Bronchial epithelial cell (primary cell): ENCODE measurements around the gene BATF3. TPM values are rescaled to one million over a fixed set of nuclear protein-coding genes. Genes with fewer than 3 reads are reported as not detected.
A peak's percentile ranks its signal among the peaks of the same experiment; 100 is the strongest.
"Not testable (repeated sequence)": the region's sequence is repeated elsewhere in the genome, so short reads cannot be mapped to it uniquely, and the experiment has no call there.

Source experiments
- DNase-seq: peaks from one replicate; pipeline ENCODE4 v3.0.0-alpha.2; 2010; ENCODE audit warnings: low read depth
- FAIRE-seq: peaks from 2 replicates; lab custom pipeline; 2011; peaks lifted over from hg19 to GRCh38; lab: Jason Lieb, UNC
- H3K27me3 ChIP-seq: 2 replicates; pipeline ENCODE4 v1.5.1; 2011; ENCODE audit warnings: low read length; ENCODE audit not compliant: control insufficient read depth, insufficient read depth
- H3K36me3 ChIP-seq: 2 replicates; pipeline ENCODE4 v1.5.1; 2011; ENCODE audit warnings: low read length; ENCODE audit not compliant: control insufficient read depth, insufficient read depth
- H3K4me3 ChIP-seq: 2 replicates; pipeline ENCODE4 v1.5.1; 2011; ENCODE audit warnings: mild to moderate bottlenecking, low read depth, low read length, control low read depth
- total RNA-seq: library from RNA; depleted of rRNA; stranded (reverse); fragments of >200 nt; gene quantifications from 2 replicates; pipeline ENCODE4 v1.2.1, GENCODE V29; 2014
- TF ChIP-seq, protein P1 (sequence below): IDR thresholded peaks from 2 replicates; pipeline ENCODE4 v1.5.1; 2011; ENCODE audit warnings: mild to moderate bottlenecking, moderate library complexity, low read length, control low read depth, inconsistent platforms; ENCODE audit not compliant: insufficient read depth, severe bottlenecking

Gene BATF3
- total RNA-seq, 1 donor from 2014 or later: 0.26 TPM

DNA sequence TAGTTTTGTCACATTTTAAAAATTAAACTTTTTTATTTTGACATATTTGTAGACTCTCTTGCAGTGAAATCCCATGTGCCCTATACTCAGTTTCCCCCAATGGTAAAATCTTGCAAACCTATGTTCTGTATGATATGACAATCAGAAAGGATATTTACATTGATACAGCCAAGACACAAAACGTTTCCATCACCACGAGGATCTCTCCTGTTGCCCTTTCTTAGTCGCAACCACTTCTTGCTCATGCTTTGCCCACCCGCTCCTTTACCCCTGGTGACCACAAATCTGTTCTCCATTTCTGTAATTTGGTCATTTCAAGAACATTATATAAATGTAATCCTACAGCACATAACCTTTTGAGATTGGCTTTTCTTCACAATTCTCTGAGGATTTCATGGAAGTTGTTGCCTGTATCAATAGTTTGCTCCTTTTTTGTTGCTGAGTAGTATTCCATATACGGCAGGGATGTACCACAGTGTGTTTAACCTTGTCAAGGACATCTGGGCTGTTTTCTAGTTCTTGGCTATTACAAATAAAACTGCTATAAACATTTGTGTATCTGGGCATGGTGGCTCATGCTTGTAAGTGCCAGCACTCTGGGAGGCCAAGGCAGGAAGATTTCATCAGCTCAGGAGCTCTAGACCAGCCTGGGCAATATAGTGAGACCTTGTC is 14.0 kb upstream of the BATF3 start:
- H3K4me3 ChIP-seq: no peak overlapping the region
- H3K36me3 ChIP-seq: no peaks in the 10 kb centered on the region
- DNase-seq (no peak), FAIRE-seq (no peak)
- TF ChIP-seq, protein P1, sequence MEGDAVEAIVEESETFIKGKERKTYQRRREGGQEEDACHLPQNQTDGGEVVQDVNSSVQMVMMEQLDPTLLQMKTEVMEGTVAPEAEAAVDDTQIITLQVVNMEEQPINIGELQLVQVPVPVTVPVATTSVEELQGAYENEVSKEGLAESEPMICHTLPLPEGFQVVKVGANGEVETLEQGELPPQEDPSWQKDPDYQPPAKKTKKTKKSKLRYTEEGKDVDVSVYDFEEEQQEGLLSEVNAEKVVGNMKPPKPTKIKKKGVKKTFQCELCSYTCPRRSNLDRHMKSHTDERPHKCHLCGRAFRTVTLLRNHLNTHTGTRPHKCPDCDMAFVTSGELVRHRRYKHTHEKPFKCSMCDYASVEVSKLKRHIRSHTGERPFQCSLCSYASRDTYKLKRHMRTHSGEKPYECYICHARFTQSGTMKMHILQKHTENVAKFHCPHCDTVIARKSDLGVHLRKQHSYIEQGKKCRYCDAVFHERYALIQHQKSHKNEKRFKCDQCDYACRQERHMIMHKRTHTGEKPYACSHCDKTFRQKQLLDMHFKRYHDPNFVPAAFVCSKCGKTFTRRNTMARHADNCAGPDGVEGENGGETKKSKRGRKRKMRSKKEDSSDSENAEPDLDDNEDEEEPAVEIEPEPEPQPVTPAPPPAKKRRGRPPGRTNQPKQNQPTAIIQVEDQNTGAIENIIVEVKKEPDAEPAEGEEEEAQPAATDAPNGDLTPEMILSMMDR: no peak
- no peaks in the 10 kb centered on the region for H3K27me3 ChIP-seq

DNA sequence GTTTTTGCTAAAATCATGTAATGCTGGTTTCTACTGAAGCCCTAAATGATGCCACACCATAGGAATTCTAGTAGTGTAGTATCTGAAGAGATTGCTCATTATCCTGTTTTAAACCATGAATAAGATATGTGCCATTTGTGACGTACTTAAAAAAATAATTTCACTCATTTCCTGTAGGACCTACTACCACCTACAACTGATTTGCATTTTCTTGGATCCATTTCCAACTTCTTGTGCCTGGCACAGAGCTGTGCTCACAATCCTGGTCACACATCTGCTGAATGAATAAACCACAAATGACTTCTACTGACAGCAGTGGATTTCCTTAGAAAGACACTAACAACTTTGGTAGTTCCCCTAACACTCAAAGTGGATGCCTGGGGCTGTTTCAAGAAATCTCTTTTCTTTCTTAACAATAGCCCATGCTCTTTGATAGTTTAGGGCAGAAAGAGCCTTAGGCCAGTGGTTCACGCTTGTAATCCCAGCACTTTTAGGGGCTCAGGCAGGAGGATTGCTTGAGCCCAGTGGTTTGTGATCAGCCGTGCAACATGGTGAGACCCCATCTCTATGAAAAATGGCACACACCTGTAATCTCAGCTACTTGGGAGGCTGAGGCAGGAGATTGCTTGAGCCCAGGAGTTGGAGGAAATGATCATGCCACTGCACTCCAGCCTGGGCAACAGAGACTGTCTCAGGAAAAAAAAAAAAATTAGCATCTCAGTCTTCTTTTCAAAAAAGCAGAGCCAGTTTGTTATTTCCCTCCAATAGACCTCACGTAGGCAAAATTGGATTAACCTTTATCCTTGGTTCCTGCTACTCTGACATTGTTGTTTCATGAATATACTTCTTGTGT is 13.0 kb upstream of the BATF3 start:
- Histone ChIP-seq H3K36me3 (no peaks in the 10 kb centered on the region), H3K4me3 (no peak overlapping the region), H3K27me3 (no peaks in the 10 kb centered on the region)
- DNase-seq (peak; percentile 48), FAIRE-seq (no peak)
- TF ChIP-seq, protein P1: no peak

DNA sequence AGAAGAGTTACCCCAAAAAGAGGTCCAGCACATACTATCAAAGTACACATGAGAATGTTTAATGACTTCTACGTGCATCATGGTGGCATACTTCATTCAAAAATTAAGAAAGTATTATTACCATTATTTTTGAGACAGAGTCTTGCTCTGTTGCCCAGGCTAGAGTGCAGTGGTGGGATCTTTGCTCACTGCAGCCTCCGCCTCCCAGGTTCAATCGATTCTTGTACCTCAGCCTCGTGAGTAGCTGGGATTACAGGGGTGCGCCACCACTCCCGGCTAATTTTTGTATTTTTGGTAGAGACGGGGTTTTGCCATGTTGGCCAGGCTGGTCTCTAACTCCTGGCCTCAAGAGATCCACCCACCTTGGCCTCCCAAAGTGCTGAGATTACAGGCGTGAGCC is 12.3 kb upstream of the BATF3 start:
- not testable (repeated sequence) for H3K36me3 ChIP-seq, FAIRE-seq, H3K27me3 ChIP-seq, H3K4me3 ChIP-seq, DNase-seq

DNA sequence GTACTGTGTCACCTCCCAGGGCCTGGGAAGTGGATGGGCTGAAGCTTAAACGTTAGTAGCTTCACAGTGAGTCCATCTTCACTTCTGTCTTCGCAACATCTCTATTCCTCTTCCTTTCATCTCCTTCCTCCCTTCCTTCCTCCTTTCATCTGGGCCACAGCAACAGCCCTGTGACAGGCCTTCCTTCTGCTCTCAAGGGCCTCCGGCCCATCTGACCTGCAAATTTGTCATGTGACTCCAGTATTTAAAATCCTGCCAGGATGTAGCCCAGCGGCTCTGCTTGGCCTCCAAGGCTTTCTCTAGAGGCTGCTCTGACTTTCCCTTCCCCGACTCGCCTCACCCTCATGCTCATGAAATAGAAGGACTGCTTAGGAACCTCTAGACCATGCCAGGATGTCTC is 10.9 kb upstream of the BATF3 start:
- FAIRE-seq: no peak

DNA sequence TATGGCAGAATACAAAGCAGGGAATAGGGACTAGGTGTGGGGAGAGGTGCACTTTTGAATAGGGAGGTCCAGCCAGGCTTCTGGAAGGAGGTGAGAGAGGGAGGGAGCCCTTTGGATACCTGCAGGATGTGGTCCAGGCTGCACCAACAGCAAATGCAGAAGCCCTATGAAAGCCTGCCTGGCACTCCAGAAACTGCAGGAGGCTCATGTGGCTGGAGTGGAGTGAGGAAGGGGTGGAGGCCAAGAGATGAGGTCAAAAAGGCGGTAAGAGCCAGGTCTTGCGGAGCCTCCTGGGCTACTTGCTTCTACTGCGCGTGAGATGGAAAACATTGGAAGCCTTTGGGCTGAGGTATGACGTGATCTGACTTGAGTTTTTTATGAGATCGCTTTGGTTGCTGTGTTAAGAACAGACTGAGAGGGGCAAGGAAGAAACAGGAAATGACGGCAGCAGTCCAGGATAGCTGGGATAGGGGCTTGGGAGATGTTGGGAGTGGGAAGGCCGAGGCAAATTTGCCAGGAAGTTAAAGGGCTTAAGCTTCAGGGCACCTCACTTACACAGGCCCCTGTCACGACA is 4.4 kb upstream of the BATF3 start:
- Histone ChIP-seq H3K36me3 (no peaks in the 10 kb centered on the region), H3K27me3 (peaks cover 14% of the 10 kb centered on the region), H3K4me3 (no peak overlapping the region)
- DNase-seq: no peak
- TF ChIP-seq, protein P1: no peak
- FAIRE-seq: no peak

More for the DNA sequence above, 10.9 kb upstream of the BATF3 start:
- no peak overlapping the region for H3K4me3 ChIP-seq
- TF ChIP-seq, protein P1: no peak
- H3K27me3 ChIP-seq: no peaks in the 10 kb centered on the region
- no peaks in the 10 kb centered on the region for H3K36me3 ChIP-seq
- no peak for DNase-seq

DNA sequence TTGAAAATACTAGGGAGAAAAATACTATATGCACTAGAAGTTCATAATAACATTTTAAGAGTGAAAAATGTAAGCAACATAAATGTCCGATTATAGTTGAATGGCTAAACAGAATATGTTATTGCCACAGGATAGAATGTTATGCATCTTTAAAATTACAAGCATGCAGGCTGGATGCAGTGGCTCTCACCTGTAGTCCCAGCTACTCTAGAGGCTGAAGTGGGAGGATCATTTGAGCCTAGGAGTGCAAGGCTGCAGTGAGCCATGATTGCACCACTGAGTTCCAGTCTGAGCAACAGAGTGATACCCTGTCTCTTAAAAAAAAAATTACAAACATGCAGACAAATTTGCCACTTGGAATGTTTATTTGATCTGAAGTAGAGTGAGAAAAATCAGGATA is 3.0 kb upstream of the BATF3 start:
- Histone ChIP-seq H3K36me3 (no peaks in the 10 kb centered on the region), H3K27me3 (peaks cover 26% of the 10 kb centered on the region), H3K4me3 (no peak overlapping the region)
- FAIRE-seq (no peak), DNase-seq (no peak)
- TF ChIP-seq, protein P1: no peak
